GM21360 (cell line): ENCODE measurements around the gene OR10P1.

Source experiments
- ATAC-seq: cut with Tn5 transposase; IDR thresholded peaks from one replicate; pipeline ENCODE4 v1.9.1; 2021; ENCODE audit warnings: mild to moderate bottlenecking, moderate library complexity; ENCODE audit not compliant: unreplicated experiment

The OR10P1 gene

GRCh38 chr12:55684761-55685370, 48.2 kb downstream of the OR10P1 start:
- ATAC-seq: no peak

GRCh38 chr12:55685671-55686070, 49.0 kb downstream of the OR10P1 start:
- no peak for ATAC-seq

GRCh38 chr12:55686366-55687010, 49.8 kb downstream of the OR10P1 start:
- no peak for ATAC-seq
